Astrocyte of the spinal cord (primary cell): ENCODE results near the gene MCHR2.

Experiments
- DNase-seq: peaks from one replicate; pipeline ENCODE4 v3.0.0; 2011; ENCODE audit warnings: low read depth, low spot score
- H3K4me3 ChIP-seq: 2 replicates; pipeline ENCODE4 v1.5.1; 2011; ENCODE audit warnings: low read depth, mild to moderate bottlenecking, low read length, moderate library complexity
- CTCF ChIP-seq: IDR thresholded peaks from 2 replicates; pipeline ENCODE4 v1.5.1; 2012; ENCODE audit warnings: low read depth, mild to moderate bottlenecking, low read length, inconsistent platforms
- in situ Hi-C: cut with HindIII; loops from 2 replicates; pipeline ENCODE4 v1.10.0; 2017; ENCODE audit warnings: low sequenced_read_pairs

The MCHR2 gene

DNA sequence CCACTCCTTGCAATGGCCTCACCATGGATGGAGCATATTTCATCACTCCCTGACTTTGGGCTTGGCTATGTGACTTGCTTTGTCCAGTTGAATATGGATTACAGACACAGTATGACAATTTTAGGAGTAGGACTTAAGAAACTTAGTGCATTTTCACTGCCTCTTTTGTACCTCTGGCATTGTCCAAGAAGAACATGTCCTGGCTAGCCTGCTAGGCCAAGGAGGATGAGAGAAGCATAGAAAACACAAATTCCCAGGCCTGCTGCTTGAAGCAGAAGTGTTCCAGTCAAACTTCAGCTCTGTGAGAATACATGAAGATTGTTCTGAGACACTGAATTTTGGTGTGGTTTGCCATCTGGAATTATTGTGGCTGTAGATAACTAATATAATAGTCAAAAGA is 3.1 kb upstream of the MCHR2 start:
- H3K4me3 ChIP-seq, result no peak overlapping the region
- no peak for DNase-seq
- no peak for TF ChIP-seq CTCF
- in situ Hi-C loops, result no loop called here

DNA sequence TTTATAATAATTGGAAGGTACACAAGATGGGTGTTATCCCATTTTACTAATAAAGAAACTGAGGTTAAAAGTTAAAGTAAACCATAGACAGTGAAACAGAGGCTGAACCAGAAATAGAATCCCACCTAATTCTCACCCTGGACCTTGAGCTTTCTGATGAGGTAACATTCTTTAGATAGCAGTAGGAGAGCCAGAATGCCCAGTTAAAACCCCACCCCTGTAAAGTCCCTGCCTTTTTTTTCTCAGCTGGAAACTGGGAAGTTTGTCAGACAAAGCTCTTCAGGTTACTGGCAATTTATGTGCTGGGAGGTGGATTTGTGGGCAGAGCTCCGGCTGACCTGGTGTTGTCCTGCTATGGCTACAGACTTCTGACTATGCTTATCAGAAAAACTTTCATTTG is 1.9 kb upstream of the MCHR2 start:
- no peak overlapping the region for H3K4me3 ChIP-seq
- DNase-seq, result no peak
- no peak for TF ChIP-seq CTCF
- in situ Hi-C loops, result no loop called here

DNA sequence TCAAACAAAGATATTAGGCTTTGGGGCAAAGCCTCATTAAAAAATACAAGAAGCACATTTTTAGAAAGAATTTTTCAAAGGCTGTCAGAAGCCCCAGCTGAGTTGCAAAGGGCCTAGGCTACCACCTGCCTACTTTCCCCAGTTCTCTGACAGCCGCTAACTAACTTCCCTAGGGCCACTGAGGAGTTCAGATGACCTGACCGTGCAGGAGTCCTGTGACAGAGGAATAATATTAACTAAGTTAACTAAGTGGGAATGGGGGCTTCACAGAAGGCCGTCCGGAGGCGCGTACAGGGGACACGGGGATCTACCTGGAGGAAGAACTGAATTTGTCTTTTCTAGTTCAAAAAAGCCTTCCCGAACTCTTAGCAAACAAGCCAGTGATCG is 884 bp downstream of the MCHR2 start:
- in situ Hi-C loops, result no loop called here
- no peak for TF ChIP-seq CTCF
- no peak overlapping the region for H3K4me3 ChIP-seq

GRCh38 chr6:99991955-99992354 is 2.1 kb downstream of the MCHR2 start:
- H3K4me3 ChIP-seq, result no peak overlapping the region
- in situ Hi-C loops, result no loop called here

More for the DNA sequence above, 884 bp downstream of the MCHR2 start:
- no peak for DNase-seq

GRCh38 chr6:99980741-99981140 is 13.3 kb downstream of the MCHR2 start:
- H3K4me3 ChIP-seq, result no peak overlapping the region
- DNase-seq, result no peak
- in situ Hi-C loops, result no loop called here
- no peak for TF ChIP-seq CTCF

More at GRCh38 chr6:99991955-99992354, 2.1 kb downstream of the MCHR2 start:
- no peak for TF ChIP-seq CTCF
- DNase-seq, result no peak

- no peak for DNase-seq
- TF ChIP-seq CTCF, result no peak
- H3K4me3 ChIP-seq, result no peak overlapping the region
- in situ Hi-C loops, result no loop called here
These were observed 14.1 kb downstream of the MCHR2 start for GRCh38 chr6:99979953-99980352.

DNA sequence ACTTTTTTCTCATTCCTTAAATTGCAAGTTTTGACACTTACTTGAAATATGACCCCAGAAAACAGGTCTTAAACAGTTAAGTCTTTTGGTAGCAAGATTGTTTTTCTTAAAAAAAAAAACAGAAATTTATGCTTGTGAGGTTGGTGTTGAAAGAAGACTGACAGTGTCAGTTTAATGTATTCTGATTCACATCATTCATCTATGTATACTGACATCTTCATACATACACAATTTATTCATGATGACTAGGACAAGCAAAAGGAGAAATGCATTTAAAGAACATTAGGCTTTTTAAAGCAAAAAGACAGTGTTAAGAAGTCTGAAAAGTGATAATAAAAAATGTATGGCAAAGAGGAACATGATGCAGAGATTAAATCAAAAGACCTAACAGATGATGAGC is 27.0 kb downstream of the MCHR2 start:
- no peak for DNase-seq
- TF ChIP-seq CTCF, result no peak
- H3K4me3 ChIP-seq, result no peak overlapping the region
- in situ Hi-C loops, result no loop called here
